Kidney (tissue), 14 donors: Measurements from ENCODE around the gene BTF3L4. TPM values are rescaled to one million over a fixed set of nuclear protein-coding genes. Genes with fewer than 3 reads are reported as not detected.

Source experiments
- DNase-seq, 5 donors: peaks; one replicate each; pipeline ENCODE4 v3.0.0-alpha.2; 2013 to 2020
- FAIRE-seq: peaks from 2 replicates; lab custom pipeline; 2012; peaks lifted over from hg19 to GRCh38; lab: Jason Lieb, UNC
- H3K27ac ChIP-seq, 2 donors: one replicate each; pipeline ENCODE4 v1.7.0; 2013; ENCODE audit warnings: low read depth in 2 of 2, low read length in 2 of 2, inconsistent platforms in 1 of 2
- H3K27me3 ChIP-seq: one replicate; pipeline ENCODE4 v1.7.1; 2013; ENCODE audit warnings: low read length, inconsistent platforms; ENCODE audit not compliant: control insufficient read depth, insufficient read depth
- H3K36me3 ChIP-seq, 3 donors: one replicate each; pipeline versions ENCODE4 v1.7.0 to v1.7.1; 2013; ENCODE audit warnings: low read length in 3 of 3, control low read depth in 1 of 3, inconsistent platforms in 1 of 3; ENCODE audit not compliant: insufficient read depth in 3 of 3, control insufficient read depth in 2 of 3
- H3K4me1 ChIP-seq, 3 donors: one replicate each; pipeline versions ENCODE4 v1.7.0 to v1.7.1; 2013; ENCODE audit warnings: low read length in 3 of 3, inconsistent platforms in 1 of 3, low read depth in 1 of 3; ENCODE audit not compliant: control insufficient read depth in 2 of 3, insufficient read depth in 2 of 3
- H3K4me3 ChIP-seq, 3 donors: one replicate each; pipeline versions ENCODE4 v1.7.0 to v1.8.1; 2013; ENCODE audit warnings: low read length in 3 of 3, control low read depth in 1 of 3, inconsistent platforms in 1 of 3
- H3K9ac ChIP-seq, 3 donors: one replicate each; pipeline versions ENCODE4 v1.7.0 to v1.7.1; 2013; ENCODE audit warnings: low read length in 3 of 3, control low read depth in 1 of 3, inconsistent platforms in 1 of 3
- H3K9me3 ChIP-seq, 3 donors: one replicate each; pipeline versions ENCODE4 v1.7.0 to v1.7.1; 2013; ENCODE audit warnings: low read length in 3 of 3, control low read depth in 1 of 3, inconsistent platforms in 1 of 3; ENCODE audit not compliant: control insufficient read depth in 2 of 3, insufficient read depth in 1 of 3
- CTCF ChIP-seq: IDR thresholded peaks from 3 replicates; pipeline ENCODE4 v1.5.1; 2012; ENCODE audit warnings: mild to moderate bottlenecking, moderate library complexity, borderline replicate concordance; ENCODE audit not compliant: insufficient read depth; ENCODE audit errors: extremely low read depth
- intact Hi-C: fragments of 100-400 bp; cut with DNase I; formaldehyde crosslinking; loops from one replicate; pipeline ENCODE4 v1.11.1; 2022
- polyA plus RNA-seq: library from polyadenylated mRNA; stranded (reverse); fragments of 350-450 nt; fragmentation: Illumina TruSeq; extraction: RNeasy Lipid Tissue Mini Kit (QIAGEN cat#74804); gene quantifications from one replicate; pipeline ENCODE4 v1.2.3, GENCODE V29; 2014; ENCODE audit warnings: low read depth, low replicate concordance; ENCODE audit not compliant: insufficient read depth
- total RNA-seq: library from RNA; stranded (reverse); fragmentation: NEBNext Ultra II Directional; extraction: Animal tissue kit (Norgen Biotek cat#: 25700); gene quantifications from one replicate; pipeline ENCODE4 v1.2.1, GENCODE V29; 2021
- donor health status: control.
- donor health status: control.
- donor health status: control.
- donor health status: control.
- donor health status: control.
- donor health status: DM: yes; HTN: yes; CAD: no.
- donor health status: Normal renal cell carcinoma (clear cell type).

Gene BTF3L4
- total and polyA plus RNA-seq, 2 donors from 2014 or later = 41.5 to 45.3 TPM

DNA sequence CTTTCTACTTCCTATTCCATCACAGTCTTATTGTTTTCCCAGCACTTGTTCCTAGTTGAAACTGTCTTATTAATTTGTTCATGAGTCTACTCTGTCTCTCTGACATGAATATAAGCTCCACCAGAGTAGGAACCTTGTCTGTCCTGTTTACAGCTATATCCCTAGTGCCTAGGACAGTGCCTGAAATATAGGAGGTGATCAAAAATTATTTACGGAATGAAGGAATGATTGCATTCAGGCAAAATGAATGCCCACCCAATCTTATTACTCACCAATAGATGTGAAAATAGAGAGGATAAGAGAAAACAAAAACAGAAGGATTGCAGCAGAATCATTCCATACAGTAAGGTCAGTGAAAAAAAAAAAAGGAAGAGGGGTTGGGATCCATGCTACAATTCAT lies 2.2 kb upstream of the BTF3L4 start:
- Histone ChIP-seq H3K27me3 (no peaks in the 10 kb centered on the region), H3K36me3 (peaks cover 0 to 6% (median 0%) of the 10 kb centered on the region in 3 donors), H3K4me3 (peak overlapping the region in 1 of 3 donors; percentile 88), H3K9ac (peak overlapping the region in 1 of 3 donors; percentile 80), H3K27ac (no peak overlapping the region), H3K9me3 (no peaks in the 10 kb centered on the region), H3K4me1 (peaks cover 0 to 19% (median 17%) of the 10 kb centered on the region in 3 donors)
- TF ChIP-seq CTCF = no peak
- intact Hi-C loops = no loop called here
- FAIRE-seq = no peak
- no peak for DNase-seq

DNA sequence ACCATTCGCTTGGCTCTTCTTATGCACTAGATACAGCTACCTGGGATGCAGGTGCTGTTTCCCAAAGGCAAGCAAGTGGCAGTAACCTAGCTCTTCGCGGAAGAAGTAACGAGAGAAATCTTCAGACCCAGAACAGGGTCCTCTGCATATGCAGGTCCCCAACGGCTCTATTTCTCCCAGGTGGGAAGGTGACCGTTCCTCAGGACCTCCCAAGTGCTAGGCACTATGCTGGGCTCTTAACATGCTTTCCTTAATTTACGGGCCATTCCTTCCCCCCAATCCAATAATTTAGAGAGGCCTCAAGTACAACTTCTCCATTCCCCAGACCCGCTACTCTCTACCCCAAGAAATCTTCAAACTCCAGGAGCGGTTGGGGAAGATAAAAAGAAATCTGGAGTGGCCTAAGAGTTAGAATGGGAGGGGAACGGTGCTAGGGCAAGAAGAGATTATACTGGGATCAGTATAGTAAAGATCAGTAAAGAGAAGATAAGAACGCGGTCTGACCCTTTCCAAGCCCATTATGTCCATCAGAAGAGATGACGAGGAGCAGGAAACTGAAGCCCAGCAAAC lies 1.5 kb upstream of the BTF3L4 start:
- TF ChIP-seq CTCF = no peak
- no peaks in the 10 kb centered on the region for H3K27me3 ChIP-seq
- intact Hi-C loops = no loop called here
- peak overlapping the region; percentile 80 to 96 (median 94) for H3K9ac ChIP-seq
- peaks cover 0 to 24% (median 17%) of the 10 kb centered on the region in 3 donors for H3K4me1 ChIP-seq
- peak overlapping the region; percentile 81 to 93 for H3K27ac ChIP-seq
- DNase-seq = peak in 3 of 5 donors; percentile 9 to 20 (median 13)
- peak overlapping the region; percentile 82 to 93 (median 88) for H3K4me3 ChIP-seq
- no peaks in the 10 kb centered on the region for H3K9me3 ChIP-seq
- H3K36me3 ChIP-seq = peaks cover 0 to 6% (median 0%) of the 10 kb centered on the region in 3 donors
- no peak for FAIRE-seq

DNA sequence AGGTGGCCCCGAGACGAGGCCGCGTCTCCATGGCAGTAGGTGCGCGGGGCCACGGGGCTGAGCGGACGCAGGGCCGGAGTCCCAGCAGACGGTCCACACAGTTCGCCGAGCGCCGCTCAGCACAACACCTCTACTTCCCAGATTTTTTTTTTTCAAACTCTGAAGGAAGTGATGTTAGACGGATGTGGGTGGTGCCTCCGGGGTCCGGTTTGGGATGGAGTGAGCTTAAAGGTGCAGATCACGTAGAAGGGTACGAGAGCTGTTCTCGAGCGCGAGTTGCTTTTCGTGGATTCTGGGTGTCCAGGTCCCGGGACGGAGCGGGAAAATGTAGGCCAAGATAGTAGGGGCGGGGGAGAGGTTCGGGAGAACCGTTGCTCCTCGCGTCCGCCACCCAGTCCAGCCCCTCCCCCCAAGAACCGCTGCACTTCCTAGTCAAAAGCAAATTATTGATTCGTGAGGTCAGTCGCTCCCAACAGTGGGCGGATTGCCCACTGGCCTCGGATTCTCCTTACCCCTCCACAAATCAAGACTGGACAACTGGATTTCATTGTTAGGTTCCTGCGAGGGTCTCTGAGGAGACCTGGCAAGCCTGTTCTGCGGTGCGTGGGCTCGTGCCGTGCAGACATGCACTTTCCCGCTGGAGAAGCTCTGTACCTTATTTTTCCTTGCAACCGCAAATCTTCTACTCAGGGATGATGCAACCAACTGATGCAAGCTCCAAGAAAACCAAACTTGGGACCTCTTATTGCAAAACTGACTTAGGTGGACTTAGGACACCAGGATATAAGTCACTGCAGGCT lies 829 bp upstream of the BTF3L4 start, which contains the start of gene TXNDC12:
TXNDC12 (minus strand) TSS at position 126 of the 800 bp plus-strand sequence; CDS start at position 31, 95 bp downstream.
- Histone ChIP-seq H3K36me3 (peaks cover 0 to 6% (median 5%) of the 10 kb centered on the region in 3 donors), H3K9me3 (no peaks in the 10 kb centered on the region), H3K4me3 (peak within 1 kb of the TSS; percentile 82 to 93 (median 88)), H3K27ac (peak within 1 kb of the TSS; percentile 90 to 93), H3K4me1 (peaks cover 0 to 24% (median 17%) of the 10 kb centered on the region in 3 donors), H3K9ac (peak within 1 kb of the TSS; percentile 80 to 96 (median 94)), H3K27me3 (no peaks in the 10 kb centered on the region)
- no peak for TF ChIP-seq CTCF
- DNase-seq (peak; percentile 90 to 96 (median 93)), FAIRE-seq (no peak)
- intact Hi-C loops = no loop called here
